Hepatocyte (in vitro differentiated cells): ENCODE data around the gene KLF13.

ENCODE experiments used
- CTCF ChIP-seq: fragments of 200-600 bp; sonication (generic); IDR thresholded peaks from 2 replicates; pipeline ENCODE4 v1.5.1; 2016; ENCODE audit warnings: antibody characterized with exemption, mild to moderate bottlenecking; ENCODE audit not compliant: poor library complexity
- EZH2 ChIP-seq: fragments of 200-600 bp; sonication (generic); IDR thresholded peaks from 2 replicates; pipeline ENCODE4 v1.6.1; 2016; ENCODE audit warnings: antibody characterized with exemption, mild to moderate bottlenecking, borderline replicate concordance
- EZH2phosphoT487 ChIP-seq: fragments of 200-600 bp; sonication (generic); IDR thresholded peaks from one replicate; pipeline ENCODE4 v1.6.1; 2018; ENCODE audit warnings: antibody characterized with exemption, mild to moderate bottlenecking, low read depth, moderate library complexity; ENCODE audit not compliant: unreplicated experiment, severe bottlenecking

DNA sequence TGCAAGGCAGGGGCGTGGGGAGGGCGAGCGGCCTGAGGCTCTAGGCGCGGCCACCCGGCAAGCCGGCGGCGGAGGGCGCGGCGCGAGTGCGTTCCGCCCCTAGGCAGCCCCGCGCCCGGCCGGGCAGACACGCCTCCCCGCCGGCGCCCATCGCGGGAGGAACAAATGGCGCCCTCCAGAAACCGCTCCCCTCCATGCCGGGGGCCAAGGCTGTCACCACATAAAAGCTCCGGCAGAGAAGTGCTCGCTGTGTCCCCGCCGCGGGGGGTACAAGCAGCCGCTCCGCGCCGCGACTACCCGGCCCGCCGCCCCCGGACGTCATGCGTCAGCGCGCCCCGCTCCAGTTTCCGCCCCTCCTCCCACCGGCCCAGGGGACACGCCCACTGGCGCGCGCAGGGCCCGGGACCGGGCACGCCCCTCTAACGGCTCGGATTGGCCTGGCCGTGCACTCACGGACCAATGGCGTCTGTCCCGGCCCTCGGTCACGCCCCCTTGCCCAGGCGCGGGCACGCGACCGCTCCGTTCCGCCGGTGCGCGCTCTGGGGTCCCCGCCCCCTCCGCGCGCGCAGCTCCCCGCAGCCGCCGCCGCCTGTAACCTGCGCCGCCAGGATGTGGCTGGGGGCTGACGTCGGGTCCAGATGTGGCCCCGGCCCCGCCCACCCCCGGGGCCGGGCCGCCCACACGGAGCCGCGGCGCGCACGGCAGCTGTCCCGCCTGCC lies at the start of gene KLF13:
- no peak for TF ChIP-seq CTCF
- TF ChIP-seq EZH2, result no peak
- no peak for TF ChIP-seq EZH2phosphoT487
